Activated CD8-positive, alpha-beta memory T cell treated with anti-CD3 and anti-CD28 coated beads, Interleukin-2, amount 50 U/mL, for 4 hours (primary cell): Measurements from ENCODE around the gene TUBG2.
A peak's percentile ranks its signal among the peaks of the same experiment; 100 is the strongest.
"Not testable (repeated sequence)": the region's sequence is repeated elsewhere in the genome, so short reads cannot be mapped to it uniquely, and the experiment has no call there.

Experiments
- DNase-seq: peaks from one replicate; pipeline ENCODE4 v3.0.0-alpha.2; 2020

The TUBG2 gene

DNA sequence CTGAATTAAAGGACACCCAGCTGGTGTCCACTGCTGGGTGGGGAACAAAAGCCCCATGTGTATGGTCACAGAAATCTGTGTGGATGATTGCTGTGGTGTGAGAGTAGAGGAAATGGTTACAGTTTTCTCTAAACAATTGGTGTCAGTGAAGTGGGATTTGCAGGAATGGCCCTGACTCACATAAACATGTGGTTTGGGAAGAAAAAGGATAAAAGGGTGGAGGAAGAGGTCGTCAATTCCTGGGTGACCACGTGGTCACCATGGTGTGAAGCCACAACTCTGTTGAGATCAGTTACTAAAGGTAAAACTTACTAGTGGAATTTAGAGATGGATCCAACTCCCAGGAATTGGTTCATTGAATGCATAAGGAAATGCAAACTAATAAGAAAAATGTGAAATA, 3.6 kb upstream of the TUBG2 start:
- DNase-seq = no peak

DNA sequence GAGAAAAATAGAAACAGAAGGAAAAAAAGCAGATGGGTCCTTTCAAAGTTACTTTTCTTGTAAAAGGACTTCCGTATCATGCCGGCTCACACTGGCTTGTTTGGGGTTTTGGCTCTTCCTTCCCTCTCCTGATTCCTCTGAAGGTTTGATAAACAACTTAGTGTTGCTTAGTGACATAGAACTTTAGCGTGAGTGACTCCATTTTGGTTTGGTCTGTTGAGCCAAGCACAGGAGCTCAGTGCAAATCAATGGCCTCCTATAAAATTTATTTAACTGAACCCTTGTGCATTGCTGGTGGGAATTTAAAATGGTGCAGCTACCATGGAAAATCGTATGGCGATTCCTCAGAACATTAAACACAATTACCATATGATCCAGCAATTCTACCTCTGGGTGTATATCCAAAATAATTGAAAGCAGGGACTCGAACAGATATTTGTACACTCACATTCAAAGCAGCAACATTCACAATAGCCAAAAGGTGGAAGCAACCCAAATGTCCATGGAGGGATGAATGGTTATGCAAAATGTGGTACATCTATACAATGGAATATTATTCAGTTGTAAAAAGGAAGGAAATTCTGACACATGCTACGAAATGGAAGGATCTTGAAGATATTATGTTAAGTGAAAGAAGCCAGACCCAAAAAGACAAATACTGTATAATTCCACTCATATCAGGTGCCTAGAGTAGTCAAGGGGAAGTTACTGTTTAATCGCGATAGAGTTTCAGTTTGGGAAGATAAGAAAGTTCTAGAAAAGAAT, 1.1 kb upstream of the TUBG2 start:
- DNase-seq = no peak

- not testable (repeated sequence) for DNase-seq
Measured at GRCh38 chr17:42659932-42660274, 819 bp downstream of the TUBG2 start.

DNA sequence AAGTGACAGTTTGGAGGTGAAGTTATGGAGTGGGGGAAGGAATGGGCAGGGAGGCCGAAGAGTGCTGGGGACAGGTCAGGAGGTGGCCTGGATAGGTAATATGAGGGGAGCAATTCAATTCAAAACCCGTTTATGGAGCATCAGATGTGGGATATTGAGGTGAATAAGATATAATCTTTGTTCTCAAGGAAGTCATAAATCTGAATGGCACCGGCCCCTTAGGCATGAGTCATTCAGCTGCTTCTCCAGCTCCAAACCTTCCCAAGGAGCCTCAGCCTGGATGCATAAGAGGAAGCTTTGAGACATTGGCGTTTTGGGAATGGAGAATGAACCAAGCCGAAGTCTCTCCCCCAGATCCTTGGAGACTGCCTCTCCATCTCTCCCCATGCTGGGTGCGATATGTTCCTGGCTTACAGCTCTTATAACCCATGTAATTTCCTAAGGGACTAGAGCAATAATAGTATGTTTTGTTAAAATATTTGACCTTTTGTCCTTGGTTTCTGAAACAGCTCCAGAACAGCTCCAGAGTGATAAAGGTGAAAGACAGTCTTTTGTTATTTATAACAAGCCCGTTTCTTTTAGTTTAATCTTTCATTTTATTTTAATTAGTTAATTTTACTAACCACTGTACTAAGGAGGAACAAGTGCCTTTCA, 1.7 kb downstream of the TUBG2 start:
- no peak for DNase-seq

GRCh38 chr17:42665581-42666001, 6.5 kb downstream of the TUBG2 start:
- no peak for DNase-seq

GRCh38 chr17:42666126-42666525, 7.0 kb downstream of the TUBG2 start:
- not testable (repeated sequence) for DNase-seq

- no peak for DNase-seq
Measured at GRCh38 chr17:42667088-42667951, 8.2 kb downstream of the TUBG2 start.

- DNase-seq = no peak
Measured at GRCh38 chr17:42669705-42669976, 10.6 kb downstream of the TUBG2 start.

- no peak for DNase-seq
Measured at GRCh38 chr17:42669977-42670788, 11.1 kb downstream of the TUBG2 start.

DNA sequence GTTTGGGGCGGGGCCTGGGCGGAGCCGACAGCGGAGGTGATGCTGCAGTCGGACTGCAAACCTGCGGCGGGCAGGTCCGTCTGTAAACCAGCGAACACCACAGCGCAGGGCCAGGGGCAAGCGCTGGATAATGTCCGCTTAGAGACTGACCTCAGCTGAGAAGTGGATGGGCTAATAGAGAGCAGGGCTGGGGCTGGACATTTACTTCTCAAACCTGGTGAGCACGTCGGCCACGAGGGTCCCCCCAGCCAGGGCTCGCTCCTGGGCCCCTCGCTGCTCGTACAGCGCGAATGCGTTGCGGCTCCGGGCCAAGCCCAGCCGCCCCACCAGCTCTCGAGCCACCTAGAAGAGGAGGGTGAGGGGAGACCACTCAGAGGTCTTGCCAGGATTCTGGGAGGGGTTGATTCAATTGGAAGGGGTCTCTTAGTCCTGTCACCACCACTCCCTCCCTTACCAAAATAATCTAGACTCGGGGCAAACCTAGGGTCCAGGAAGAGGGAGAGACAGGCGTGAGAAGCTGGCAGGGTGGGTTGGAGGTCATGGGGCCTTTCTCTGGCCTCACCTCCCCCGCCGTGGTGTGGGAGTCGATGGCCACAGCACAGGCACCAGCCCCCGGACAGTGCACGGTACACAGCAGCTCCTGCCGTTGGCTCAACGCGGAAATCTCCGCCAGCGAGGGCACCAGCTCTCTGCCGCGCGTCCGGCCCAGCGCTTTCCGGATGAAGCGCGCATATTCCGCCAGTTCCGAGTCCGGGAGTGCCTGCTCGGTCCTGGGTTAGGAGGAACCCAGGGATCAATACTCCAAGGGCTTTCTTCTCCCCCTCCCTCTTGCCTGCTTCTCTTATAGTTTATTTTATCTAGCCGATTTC, 11.9 kb downstream of the TUBG2 start:
- DNase-seq = no peak

DNA sequence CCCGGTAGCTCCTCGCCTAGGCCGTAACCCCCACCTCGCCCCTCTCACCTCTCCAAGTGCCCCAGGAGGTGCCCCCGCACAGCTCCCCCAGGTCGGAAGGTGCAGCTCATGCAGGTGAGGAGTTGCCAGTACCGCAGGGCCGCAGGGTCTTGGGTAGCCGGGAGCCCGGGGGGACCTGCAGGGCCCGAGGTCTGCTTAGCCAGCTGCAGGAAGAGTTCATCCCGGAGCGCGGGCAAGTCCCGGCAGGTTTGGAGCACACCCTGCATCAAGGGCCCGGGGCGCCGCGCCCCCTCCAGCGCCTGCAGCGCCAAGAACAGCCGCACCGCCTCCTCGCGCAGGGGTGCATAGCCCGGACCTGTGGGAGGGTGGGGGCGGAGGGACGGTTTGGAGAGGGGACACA, 13.0 kb downstream of the TUBG2 start:
- no peak for DNase-seq

- DNase-seq = no peak
Measured at GRCh38 chr17:42673266-42673884, 14.3 kb downstream of the TUBG2 start.

DNA sequence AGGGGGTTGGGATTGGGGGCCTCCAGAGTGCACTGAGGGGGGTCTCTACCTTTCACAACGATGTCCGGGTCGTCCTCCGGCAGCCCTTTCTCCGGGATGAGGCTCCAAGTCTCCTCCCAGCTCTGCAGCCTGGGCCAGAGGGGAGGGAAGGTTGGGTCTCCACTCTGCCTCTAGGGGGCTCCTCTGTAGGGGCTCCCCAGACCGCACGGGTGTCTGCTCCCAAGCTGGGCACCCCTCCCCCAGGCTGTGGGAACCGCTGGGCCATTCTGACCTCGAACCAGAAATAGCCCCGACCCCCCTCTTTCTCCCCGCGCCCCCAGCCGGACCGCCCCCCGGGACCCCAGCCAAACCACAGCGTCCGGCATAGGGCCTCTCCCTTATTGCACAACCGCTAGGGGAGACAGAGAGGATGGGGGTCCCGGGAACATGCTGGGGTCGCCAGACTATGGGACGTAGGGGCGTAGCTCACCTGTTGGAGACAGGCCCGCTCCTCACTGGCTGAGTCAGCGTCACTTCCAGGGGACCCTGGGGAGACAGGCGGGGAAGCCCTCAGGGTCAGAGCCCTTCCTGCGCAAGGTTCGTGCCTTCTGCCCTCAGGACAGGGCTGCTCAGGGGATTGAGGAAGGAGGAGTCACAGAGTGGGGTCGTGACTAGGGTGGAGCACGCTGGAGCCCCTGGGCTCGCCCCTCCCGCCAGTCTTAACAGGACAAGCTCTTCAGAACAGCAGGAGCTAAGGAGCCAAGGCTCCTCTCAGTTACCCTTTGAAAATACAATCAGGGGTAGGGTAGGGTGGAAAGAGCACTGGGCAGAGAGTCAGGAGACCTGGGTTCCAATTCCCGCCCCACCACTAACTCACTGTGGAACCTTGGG, 15.0 kb downstream of the TUBG2 start:
- DNase-seq = no peak

- DNase-seq = no peak
Measured at GRCh38 chr17:42674755-42675347, 15.8 kb downstream of the TUBG2 start.

GRCh38 chr17:42675348-42675964, 16.4 kb downstream of the TUBG2 start:
- no peak for DNase-seq

- no peak for DNase-seq
Measured at GRCh38 chr17:42675965-42676423, 16.9 kb downstream of the TUBG2 start.

DNA sequence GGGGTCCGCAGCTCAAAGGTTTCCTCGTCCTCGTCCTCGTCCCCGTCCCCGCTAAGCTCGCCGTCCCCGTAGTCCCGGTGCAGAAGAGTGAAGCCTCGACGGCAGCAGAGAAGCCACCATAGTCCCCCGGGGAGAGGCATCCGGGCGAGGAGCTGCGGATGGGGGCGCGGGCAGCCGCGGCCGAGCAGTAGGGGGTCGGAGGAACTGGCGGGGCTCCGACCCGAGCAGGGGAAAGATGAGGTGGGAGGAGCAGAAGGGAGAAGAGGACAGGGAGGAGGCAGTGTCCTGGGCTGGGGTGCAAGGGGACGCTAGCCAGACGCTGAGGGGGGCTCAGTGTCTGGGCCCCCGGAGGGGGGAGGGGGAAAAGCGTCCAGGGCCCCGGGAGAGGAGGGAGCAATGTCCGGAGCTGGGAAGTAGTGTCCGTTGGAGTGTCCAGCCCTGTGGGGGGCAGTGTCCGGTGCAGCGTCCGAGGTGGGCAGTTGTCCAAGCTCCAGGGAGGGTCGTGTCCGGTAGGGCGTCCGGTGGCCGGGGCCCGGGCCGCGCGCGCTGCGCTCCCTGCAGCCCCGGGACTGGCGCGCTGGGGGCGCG, 17.4 kb downstream of the TUBG2 start, which contains the start of gene PLEKHH3:
PLEKHH3 (minus strand) TSS at position 571 of the 588 bp plus-strand sequence; CDS start at position 140, 431 bp downstream.
- DNase-seq = no peak

GRCh38 chr17:42677012-42677857, 18.2 kb downstream of the TUBG2 start:
- peak; percentile 98 for DNase-seq
